Forelimb muscle (tissue), 1 donor: ENCODE results near the gene TMEM192. TPM values are rescaled to one million over a fixed set of nuclear protein-coding genes. Genes with fewer than 3 reads are reported as not detected.
"Not testable (repeated sequence)": the region's sequence is repeated elsewhere in the genome, so short reads cannot be mapped to it uniquely, and the experiment has no call there.

ENCODE experiments used
- DNase-seq: peaks from one replicate; pipeline ENCODE4 v3.0.0-alpha.2; 2013; ENCODE audit warnings: low read depth
- polyA plus RNA-seq: library from polyadenylated mRNA; unstranded; fragments of 120-200 nt; gene quantifications from one replicate; pipeline ENCODE4 v1.2.1, GENCODE V29; 2013; ENCODE audit not compliant: insufficient read length

TMEM192 gene
- 13.4 TPM for polyA plus RNA-seq

DNA sequence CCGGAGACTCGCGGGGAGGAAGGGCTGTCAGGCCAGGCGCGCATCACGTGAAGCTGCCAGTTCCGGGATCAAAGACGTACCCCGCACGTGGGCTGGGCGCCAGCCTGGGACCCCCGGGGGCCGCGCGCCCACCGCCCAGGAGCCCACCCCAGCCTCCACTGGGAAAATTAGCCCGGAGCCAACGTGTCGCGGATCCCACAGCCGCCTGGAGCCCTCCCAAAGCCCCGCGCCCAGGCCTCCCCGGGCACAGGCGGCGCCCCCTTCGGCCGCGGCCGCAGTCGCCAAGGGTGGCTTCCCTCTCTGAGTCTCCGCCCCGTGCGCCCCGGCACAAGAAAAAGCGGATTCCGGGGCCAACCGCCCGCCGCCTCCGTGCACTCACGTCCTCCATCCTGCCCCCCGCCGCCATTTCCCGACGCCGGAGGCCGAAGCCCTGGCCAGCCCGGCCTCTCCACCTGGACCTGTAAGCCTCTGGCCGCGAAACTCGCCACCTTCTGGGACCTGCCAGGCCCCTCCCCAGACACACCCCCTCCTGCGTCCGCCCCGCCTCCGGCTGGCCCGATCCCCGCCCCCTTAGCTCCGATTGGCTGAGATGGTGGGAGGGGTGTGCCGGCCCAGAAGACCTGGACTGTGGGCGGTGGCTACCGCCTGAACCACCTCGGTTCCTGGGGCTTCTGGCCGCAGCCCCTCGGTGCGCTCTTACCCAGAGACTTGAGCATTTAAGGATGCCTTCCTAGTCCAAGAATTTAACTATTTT is at the start of gene TMEM192:
TSS of gene TMEM192 (minus strand) at position 493 of the 754 bp plus-strand sequence. CDS start at position 406, 87 bp downstream.
- peak; percentile 54 for DNase-seq

DNA sequence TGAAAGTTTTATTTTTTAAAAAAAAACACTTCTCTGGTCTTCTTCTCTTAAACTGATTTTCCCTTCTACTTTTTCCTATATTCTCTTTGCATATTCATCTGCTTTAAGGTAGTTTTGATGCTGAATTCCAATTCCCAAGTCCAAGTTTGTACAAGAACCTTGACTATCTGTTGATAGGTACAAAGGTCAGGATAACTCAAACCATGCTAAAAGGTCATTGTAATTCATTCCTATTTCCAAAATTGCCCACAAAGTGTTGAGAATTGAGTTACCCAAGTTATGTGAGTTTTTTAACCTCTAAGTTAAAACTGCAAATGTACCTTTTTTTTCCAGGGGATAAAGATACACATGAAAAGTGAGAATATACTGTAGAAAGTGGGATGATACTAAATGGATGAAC is 46.1 kb upstream of the TMEM192 start:
- DNase-seq = no peak

DNA sequence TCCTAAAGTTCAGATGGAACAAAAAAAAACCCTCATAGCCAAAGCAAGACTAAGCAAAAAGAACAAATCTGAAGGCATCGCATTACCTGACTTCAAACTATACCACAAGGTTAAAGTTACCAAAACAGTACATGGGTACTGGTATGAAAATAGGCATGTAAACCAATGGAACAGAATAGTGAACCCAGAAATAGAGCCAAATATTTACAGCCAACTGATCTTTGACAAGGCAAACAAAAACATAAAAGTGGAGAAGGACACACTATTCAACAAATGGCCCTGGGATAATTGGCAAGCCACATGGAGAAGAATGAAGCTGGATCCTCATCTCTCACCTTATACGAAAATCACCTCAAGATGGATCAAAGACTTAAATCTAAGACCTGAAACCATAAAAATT is 44.2 kb upstream of the TMEM192 start:
- no peak for DNase-seq

DNA sequence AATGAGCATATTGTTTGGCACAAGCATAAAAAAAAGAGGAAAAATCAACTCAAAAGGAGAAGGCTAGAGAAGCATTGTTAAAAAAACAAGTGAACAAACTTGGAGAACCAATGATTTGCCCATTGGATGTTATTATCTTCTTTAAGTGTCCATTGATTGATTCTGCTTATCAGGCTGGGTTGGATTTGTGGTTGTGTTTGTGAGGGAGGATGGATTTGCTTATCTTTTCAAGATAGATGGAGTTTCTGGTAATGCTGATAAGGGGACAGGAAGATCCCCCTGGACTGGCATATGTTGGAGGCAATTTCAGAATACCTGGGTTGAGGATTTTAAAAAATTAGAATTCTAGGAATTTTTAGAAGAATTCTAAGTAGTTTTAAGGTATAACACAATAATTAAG is 41.8 kb upstream of the TMEM192 start:
- DNase-seq = no peak

DNA sequence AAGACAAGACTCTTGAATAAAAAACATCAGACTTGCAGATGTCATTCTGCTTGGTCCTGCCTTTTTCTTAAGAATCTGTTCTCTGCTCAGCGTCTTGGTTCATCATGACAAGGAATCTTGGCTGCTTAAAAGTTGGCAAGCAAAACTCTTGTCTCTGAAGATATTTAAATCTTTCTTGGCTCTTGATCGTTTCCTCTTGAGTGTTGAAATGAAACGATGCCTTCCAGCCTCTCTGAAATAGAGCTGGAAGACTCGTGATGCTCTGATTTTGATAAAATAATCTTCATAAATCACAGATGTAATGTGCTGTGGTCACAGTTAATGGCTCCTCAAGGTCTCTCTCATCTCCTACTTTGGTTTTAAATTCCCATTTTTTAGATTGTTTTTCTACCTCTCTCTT is 39.9 kb upstream of the TMEM192 start:
- peak; percentile 72 for DNase-seq

DNA sequence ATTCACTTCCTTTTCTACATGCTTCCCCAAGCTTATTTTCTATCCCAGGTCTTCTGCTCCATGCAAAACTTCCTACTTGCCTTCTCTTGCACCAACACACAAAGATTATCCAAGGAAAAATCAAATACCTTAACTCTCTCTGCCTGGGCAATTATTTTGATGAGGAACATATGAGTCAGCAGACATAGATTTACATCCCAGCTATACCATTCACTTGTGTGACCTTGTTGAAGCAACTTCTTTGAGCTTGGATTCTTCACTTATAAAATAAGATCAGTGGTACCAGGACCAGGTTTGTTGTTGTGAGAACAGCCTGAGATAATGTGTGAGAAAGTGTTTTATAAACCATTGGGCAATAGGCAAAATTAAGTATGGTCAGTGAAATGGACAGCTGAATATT is 39.1 kb upstream of the TMEM192 start:
- DNase-seq = no peak

DNA sequence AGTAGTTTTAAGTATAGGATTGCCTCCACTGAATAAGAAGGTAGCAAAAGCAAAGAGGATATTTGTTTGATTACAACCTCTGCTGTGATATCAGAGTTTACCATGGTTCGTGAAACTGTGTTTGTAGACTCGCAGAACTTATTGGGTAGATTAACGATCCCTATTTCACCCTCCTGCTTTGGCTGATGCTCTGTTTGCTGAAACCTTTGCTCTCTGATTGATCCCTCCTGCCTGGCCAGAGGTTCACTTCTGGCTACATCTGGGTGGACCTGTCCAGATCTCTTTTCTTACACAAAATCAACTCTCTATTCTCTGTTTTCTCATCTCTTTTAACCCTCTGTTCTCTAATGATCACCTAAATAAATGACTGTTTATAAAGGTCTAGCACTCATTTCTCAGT is 37.9 kb upstream of the TMEM192 start:
- DNase-seq = no peak

DNA sequence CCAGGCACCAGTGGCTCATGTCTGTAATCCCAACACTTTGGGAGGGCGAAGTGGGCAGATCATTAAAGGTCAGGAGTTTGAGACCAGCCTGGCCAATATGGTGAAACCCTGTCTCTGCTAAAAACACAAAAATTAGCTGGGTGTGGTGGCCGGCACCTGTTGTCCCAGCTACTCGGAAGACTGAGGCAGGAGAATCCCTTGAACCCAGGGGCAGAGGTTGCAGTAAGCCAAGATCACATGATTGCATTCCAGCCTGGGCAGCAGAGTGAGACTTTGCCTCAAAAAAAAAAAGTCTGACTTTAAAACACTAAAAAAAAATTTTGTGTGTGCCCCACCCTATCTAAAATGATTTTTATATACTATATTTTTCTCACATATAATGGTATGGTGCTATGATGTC is 26.2 kb upstream of the TMEM192 start:
- DNase-seq = no peak

DNA sequence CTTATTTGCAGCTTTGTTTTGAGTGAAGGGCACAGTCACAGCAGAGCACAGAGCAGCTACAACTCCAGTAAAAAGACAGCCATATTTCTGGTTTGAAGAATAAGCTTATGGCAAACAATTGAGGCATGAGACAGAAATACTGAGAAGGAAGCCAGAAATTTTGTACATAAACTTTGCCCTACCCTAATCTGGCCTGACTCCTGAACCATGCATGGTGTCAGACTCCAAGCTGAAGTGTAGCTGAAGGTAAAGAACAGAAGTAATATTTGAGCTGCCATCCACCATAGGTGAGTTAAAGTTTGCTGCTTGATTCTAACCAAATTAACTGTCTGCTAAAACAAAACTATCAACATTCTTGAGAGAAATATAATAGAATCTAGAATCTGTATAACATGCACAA is 24.5 kb upstream of the TMEM192 start:
- no peak for DNase-seq

DNA sequence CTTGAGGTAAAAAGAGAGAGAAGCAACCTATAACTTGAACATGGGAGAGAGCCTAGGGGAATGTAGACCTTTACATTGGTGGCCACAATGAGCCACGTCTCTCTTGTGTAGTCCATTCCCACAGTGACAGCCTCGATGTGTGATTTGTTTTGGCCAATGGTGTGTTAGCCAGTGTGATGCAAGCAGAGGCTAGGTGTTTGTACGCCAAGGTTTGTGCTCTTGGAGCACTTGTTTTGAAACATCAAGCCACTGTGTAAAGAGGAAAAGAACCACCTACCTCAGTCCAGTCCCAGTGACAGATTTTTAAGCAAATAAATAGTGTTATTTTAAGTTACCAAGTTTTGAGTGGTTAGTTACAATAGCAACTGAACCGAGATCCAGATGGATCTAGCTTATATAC is 23.9 kb upstream of the TMEM192 start:
- no peak for DNase-seq

DNA sequence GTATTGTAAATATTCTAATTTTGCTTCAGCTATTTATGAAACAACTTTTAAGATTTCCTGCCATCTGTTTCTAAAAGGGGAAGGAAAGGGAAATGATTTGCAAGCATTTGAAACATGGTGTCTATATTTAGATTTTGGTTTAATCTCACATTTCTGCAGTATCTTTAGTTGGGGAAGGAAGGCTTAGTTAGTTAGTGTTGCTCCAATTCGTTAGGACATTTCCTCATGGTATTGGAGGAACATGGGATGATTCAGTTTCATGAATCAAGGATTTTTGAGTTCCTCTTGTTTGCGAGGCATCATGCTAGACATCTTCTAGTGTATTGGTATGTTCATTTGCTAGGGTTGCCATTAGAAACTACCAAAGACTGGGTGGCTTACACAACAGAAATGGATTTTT is 20.5 kb upstream of the TMEM192 start:
- DNase-seq = no peak

DNA sequence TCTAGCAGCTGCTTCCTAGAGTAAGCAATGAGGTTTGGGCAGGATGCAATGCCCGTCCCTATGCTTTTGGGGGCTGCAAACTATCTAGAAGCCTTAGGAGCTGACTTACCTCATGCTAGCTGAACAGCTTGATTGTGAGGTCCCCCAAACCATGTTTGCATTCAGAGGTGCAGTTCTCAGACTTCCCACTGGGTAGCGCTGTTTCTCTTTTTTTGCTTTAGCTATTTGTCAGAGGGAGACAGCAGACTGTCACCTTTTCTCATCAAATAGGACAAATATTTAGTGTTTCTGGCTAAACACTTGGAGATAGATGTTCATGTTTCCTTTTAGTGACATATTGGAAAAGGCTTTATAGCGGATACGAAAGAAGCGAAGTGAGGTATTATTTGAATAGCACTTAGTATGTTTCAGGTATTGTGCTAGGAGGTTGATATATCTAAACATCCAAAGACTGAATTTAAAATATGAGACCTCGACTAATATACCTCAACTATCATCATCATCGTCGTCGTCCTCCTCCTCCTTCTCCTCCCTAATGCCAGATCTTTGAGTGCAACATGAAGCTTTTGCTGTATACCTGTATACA is 18.7 kb upstream of the TMEM192 start:
- DNase-seq = peak; percentile 39

DNA sequence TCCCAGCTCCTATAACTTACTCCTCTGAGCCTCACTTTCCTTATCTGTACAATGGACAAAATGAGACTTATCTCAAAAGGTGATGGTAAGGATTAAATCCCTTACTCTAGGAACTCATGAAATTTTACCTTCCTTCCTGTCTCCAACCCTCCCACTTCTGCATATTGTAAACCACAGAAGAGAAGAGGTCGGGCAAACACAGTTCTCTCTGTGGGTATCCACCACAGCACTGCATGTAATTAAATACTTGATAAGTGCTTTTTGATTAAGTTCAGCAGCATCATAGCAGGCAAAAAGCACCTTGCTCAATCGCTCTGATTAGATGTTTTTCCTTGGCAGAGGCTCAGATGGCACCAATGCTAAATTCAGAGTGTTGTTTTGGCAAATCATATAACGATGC is 17.3 kb upstream of the TMEM192 start:
- no peak for DNase-seq

DNA sequence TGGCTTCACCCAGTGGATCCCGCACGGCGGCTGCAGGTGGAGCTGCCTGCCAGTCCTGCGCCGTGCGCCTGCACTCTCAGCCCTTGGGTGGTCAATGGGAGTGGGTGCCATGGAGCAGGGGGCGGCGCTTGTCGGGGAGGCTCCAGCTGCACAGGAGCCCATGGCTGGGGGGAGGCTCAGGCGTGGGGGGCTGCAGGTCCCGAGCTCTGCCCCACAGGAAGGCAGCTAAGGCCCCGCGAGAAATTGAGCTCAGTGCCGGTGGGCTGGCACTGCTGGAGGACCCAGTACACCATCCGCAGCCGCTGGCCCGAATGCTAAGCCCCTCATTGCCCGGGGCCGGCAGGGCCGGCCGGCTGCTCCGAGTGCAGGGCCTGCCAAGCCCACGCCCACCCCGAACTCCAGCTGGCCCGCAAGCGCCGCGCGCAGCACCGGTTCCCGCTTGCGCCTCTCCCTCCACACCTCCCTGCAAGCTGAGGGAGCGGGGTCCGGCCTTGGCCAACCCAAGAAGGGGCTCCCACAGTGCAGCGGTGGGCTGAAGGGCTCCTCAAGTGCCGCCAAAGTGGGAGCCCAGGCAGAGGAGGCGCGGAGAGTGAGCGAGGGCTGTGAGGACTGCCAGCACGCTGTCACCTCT is 13.3 kb upstream of the TMEM192 start:
- DNase-seq = not testable (repeated sequence)

DNA sequence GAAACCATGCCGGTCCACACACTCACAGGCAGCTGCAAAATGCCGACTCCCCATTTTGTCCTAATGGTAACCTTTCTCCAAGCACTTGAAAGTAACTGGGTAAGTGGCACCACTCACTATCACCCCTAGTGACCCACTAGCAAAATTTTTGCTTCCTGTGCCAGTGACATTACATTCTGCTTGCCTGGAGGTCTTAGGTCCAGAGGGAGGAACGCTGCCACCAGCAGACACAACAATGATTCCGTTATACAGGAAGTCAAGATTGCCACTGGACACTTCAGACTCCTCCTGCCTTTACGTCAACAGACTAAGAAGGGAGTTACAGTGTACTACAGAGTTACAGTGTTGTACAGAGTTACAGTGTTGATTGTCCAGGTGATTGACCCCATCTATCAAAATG is 11.8 kb upstream of the TMEM192 start:
- DNase-seq = no peak

DNA sequence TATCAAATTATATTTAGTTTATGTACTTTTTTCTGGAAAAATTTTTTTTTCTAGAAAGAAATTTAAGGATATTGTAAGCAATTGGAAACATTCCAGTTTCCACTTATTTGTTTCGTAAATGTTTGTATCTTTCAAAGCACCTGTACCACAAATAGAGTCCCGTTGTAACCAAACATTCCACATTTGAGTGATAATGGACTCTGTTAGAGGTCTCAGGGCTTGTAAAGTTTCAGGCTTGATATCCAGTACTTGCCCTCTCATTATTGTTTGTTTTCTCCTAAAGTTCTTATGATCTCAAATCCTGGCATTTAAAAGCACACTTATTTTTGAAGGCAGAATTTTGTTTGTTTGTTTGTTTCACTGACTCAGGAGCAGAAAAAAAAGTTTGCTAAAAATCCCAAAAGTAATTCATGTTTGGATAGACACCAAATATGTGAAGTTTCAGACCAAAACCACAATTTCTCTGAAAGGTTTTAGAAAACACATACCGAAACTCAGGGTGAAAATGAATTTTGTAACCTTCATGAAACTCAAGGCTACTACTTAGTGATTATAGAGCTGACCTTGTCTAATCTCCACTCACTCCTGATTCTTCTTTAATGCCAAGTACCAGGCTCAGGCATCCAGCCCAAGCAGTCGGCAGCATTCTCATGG is 5.7 kb upstream of the TMEM192 start:
- DNase-seq = no peak

DNA sequence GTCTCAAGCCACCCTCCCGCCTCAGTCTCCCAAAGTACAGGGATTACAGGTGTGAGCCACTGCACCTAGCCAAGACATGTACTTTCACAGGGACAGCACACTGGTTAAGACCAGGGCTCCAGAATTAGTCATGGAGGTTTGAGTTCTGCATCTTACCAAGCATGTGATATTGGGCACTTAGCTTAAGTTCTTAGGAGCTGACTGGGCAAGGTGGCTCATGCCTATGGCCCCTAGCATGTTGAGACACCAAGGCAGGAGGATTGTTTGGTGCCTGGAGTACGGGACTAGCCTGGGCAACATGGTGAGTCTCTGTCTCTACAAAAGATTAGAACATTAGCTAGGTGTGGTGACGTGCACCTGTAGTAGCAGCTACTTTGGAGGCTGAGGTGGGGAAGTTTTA is 2.6 kb upstream of the TMEM192 start:
- DNase-seq = no peak

DNA sequence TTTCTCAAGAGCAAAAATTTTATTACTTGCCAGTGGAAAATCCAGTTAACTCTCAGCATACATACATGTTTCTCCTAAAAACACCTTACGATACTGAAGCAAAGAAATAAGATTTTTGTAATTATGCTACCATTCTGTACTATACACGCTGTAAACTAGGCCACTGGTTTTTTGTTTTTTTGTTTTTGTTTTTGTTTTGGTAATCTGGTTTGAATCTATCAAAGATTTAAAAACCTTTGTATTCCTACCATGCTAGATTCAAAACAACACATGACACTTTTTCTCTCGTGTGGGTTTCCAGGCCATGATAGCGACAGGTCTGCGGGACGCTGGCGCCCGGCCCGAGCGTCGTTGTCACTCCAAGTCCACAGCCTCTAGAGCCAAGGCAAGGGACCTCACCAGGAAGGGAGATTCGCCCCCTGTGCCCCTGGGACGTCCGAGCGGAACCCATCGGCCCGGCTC is 723 bp downstream of the TMEM192 start:
- no peak for DNase-seq

DNA sequence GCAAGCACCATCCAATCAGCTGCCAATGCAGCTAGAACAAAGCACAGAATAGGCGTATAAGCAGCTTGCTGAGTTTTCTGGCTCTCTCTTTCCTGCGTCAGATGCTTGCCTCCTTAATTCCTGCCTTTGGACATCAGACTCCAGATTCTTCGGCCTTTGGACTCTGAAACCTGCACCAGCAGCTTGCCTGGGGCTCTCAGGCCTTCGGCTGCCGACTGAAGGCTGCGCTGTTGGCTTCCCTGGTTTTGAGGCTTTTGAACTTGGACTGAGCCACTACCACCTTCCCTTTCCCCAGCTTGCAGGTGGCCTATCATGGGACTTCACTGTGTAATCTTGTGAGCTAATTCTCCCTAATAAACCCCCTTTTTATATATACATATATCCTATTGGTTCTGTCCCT is 6.1 kb downstream of the TMEM192 start:
- DNase-seq = no peak

DNA sequence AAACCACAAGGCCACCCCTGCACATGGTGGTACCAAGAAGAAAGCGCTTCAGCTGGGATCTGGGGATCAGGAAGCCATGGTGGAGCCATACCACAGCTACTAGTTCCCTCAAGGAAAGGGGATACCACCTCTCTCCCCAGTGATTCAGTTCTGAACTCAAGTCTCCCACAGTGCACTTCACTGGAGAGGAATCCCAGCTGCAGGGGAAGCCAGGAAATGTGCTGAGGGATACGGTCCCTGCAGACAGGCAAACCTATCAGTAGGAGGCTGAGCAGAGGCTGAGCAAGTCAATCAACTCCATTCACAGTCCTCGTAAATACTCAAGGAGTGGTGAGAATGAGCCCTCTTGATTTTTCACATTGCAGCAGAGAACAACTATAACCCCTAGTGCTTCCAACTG is 11.0 kb downstream of the TMEM192 start:
- no peak for DNase-seq

DNA sequence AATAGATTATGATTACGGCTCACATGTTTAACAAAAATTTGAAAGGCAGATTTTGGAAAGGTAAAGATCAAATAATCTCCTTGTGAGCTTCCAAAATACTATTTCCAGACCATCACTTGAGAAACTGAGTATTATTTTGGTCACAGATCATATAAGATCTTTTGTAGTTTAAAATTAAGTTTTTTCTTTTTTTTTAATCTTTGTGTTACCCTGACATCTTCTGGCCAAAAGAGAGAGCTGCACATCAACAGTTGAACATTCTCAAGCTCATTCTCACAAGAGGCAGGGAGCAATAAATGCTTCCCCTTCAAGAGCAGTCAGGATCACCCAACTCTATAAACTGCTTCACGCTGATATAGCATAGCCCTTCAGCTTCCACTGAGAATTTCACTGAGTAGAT is 15.9 kb downstream of the TMEM192 start:
- no peak for DNase-seq

DNA sequence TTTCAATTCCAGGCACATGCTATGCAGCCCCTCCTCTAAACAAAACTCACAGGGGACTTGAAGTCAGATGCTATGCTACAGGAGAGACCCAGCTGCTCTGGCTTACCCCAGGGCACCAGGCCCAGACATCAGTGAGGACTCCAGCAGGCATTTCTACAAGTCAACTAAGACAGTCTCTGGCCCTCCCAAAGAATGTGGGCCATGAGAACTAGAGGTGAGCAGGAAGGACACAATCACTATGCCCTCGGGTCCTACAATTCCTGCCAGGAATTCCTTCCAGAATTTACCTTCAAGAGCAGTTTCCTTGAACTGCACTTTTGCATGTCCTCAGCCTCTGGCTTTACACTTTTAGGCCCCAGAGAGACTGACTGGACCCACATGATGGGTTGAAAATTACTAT is 17.4 kb downstream of the TMEM192 start:
- no peak for DNase-seq

DNA sequence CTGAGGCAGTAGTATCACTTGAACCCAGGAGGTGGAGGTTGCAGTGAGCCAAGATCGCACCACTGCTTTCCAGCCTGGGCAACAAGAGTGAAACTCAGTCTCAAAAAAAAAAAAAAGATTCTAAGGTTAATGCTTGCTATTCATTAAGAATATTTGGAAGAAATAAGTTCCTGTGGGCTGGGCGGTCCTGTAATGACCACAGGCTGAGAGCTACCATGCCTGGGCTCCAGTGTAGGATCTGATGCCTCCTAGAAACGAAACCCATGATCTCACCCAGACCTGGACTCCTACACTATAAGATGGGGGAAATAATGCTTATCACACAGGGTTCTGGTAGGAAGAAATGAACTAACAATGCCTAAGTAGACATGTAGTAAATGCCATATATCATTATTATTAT is 17.8 kb downstream of the TMEM192 start:
- no peak for DNase-seq
